HCT116 (cell line): ENCODE data around the gene CPNE2.

Source experiments
- ATF3 ChIP-seq: IDR thresholded peaks from 2 replicates; pipeline ENCODE4 v1.6.1; 2012
- CTCF ChIP-seq, 3 experiments: fragments of 200-600 bp in 1 of 3; sonication (generic) in 1 of 3; IDR thresholded peaks in 2 of 3; conservative IDR thresholded peaks in 1 of 3; 2 replicates each; pipeline ENCODE4 v1.5.1; 2012 to 2017; ENCODE audit warnings: low read depth in 2 of 3, low read length in 2 of 3, antibody characterized with exemption in 1 of 3, borderline replicate concordance in 1 of 3, control low read depth in 1 of 3, mild to moderate bottlenecking in 1 of 3, mixed read lengths in 1 of 3, mixed run types in 1 of 3, moderate library complexity in 1 of 3; ENCODE audit not compliant: insufficient read depth in 1 of 3
- EGR1 ChIP-seq: IDR thresholded peaks from 2 replicates; pipeline ENCODE4 v1.6.1; 2012; ENCODE audit warnings: low read depth
- EZH2 ChIP-seq: fragments of 200-600 bp; sonication (generic); IDR thresholded peaks from 2 replicates; pipeline ENCODE4 v1.6.1; 2017; ENCODE audit warnings: antibody characterized with exemption, mixed run types
- EZH2phosphoT487 ChIP-seq: fragments of 200-600 bp; IDR thresholded peaks from 2 replicates; pipeline ENCODE4 v1.6.1; 2018; ENCODE audit warnings: antibody characterized with exemption, borderline replicate concordance
- POLR2A ChIP-seq: IDR thresholded peaks from 2 replicates; pipeline ENCODE4 v1.7.0; 2011; ENCODE audit warnings: borderline replicate concordance; ENCODE audit not compliant: insufficient read depth, insufficient read length; ENCODE audit errors: extremely low read depth
- POLR2AphosphoS5 ChIP-seq: IDR thresholded peaks from 2 replicates; pipeline ENCODE4 v1.6.1; 2011; ENCODE audit warnings: mild to moderate bottlenecking, low read depth, low read length, moderate library complexity
- RAD21 ChIP-seq: IDR thresholded peaks from 2 replicates; pipeline ENCODE4 v1.6.1; 2012; ENCODE audit warnings: low read depth, mild to moderate bottlenecking
- REST ChIP-seq: IDR thresholded peaks from 2 replicates; pipeline ENCODE4 v1.6.1; 2012; ENCODE audit warnings: low read depth
- SIN3A ChIP-seq: IDR thresholded peaks from 2 replicates; pipeline ENCODE4 v1.6.1; 2012; ENCODE audit warnings: low read depth
- SP1 ChIP-seq: IDR thresholded peaks from 2 replicates; pipeline ENCODE4 v1.6.1; 2012; ENCODE audit warnings: low read depth
- YY1 ChIP-seq: IDR thresholded peaks from 2 replicates; pipeline ENCODE4 v1.6.1; 2011; ENCODE audit warnings: low read length, low read depth, moderate library complexity, mild to moderate bottlenecking; ENCODE audit not compliant: insufficient replicate concordance; ENCODE audit errors: extremely low read depth
- ZNF274 ChIP-seq: fragments of 200-500 bp; sonication (Bioruptor generic); IDR thresholded peaks from 2 replicates; pipeline ENCODE4 v1.6.1; 2014; ENCODE audit warnings: mild to moderate bottlenecking, low read depth, low read length, inconsistent platforms

- no peak for TF ChIP-seq SIN3A
- no peak for TF ChIP-seq CTCF (IDR thresholded peaks at IDR 0.05 in 2 of 3, conservative IDR thresholded peaks at IDR 0.05 in 1 of 3; ENCODE audit: borderline replicate concordance in 1 of 3, insufficient read depth in 1 of 3, low read depth in 2 of 3, low read length in 2 of 3)
- no peak for TF ChIP-seq ATF3
- TF ChIP-seq ZNF274, result no peak
- TF ChIP-seq POLR2AphosphoS5, result no peak
- TF ChIP-seq POLR2A, result no peak
- no peak for TF ChIP-seq REST
- TF ChIP-seq RAD21, result no peak
- TF ChIP-seq YY1, result no peak
- TF ChIP-seq EZH2, result no peak
- TF ChIP-seq EGR1, result no peak
- no peak for TF ChIP-seq EZH2phosphoT487
- no peak for TF ChIP-seq SP1
Observed at GRCh38 chr16:57167538-57167937, 75.2 kb downstream of the CPNE2 start.
